ENCODE results near the gene CCDC69.
"Not testable (repeated sequence)": the region's sequence is repeated elsewhere in the genome, so short reads cannot be mapped to it uniquely, and the experiment has no call there.

The CCDC69 gene

DNA sequence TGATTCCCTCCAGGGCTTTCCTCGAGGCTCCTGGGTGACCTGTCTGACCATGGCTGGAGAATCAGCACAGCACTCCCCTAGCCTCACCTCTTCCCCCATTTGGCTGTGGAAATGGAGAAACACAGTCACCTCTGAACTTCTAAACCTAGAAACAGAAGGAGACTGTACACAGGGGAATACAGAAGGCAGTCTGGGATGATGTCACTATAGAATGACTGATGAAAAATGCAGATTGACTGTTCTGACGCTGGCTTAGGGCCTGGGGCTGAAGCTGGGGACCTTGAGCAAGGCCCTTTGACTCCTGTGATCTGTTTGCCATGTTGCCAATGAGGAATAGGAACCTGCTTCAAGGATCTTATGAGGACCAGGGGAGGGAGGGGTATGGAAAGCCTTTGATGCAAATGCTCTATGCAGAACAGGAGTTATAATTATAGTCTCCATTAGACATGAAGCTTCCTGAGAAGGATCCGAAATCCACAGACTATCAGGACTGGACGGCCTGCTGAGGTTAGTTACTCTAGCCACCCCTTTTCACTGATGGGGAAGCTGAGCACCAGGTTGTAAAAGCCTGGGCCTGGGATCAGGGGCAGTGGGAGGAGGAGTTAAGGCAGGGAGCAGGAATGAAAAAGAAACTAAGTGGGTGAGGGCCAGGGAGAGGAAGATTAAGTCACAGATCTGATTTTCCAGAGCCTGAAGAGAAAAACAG is 41.9 kb downstream of the CCDC69 start:
- no peak overlapping the region for H3K4me3 ChIP-seq (replicated peaks; ENCODE audit: low read depth, low read length)
- no peak for DNase-seq (ENCODE audit: extremely low read depth, low read depth)
- no peak for TF ChIP-seq CTCF (IDR thresholded peaks at IDR 0.05; ENCODE audit: low read depth, low read length, missing control alignments)

GRCh38 chr5:151180291-151180690 is 43.6 kb downstream of the CCDC69 start:
- H3K4me3 ChIP-seq (replicated peaks; ENCODE audit: low read depth, low read length): no peak overlapping the region
- no peak for TF ChIP-seq CTCF (IDR thresholded peaks at IDR 0.05; ENCODE audit: low read depth, low read length, missing control alignments)
- no peak for DNase-seq (ENCODE audit: extremely low read depth, low read depth)

- TF ChIP-seq CTCF (IDR thresholded peaks at IDR 0.05; ENCODE audit: low read depth, low read length, missing control alignments): no peak
- H3K4me3 ChIP-seq (replicated peaks; ENCODE audit: low read depth, low read length): no peak overlapping the region
- DNase-seq (ENCODE audit: extremely low read depth, low read depth): no peak
These were observed 44.4 kb downstream of the CCDC69 start for GRCh38 chr5:151179489-151179840.

- H3K4me3 ChIP-seq (replicated peaks; ENCODE audit: low read depth, low read length): no peak overlapping the region
- DNase-seq (ENCODE audit: extremely low read depth, low read depth): no peak
- no peak for TF ChIP-seq CTCF (IDR thresholded peaks at IDR 0.05; ENCODE audit: low read depth, low read length, missing control alignments)
These were observed 45.0 kb downstream of the CCDC69 start for GRCh38 chr5:151178777-151179488.

DNA sequence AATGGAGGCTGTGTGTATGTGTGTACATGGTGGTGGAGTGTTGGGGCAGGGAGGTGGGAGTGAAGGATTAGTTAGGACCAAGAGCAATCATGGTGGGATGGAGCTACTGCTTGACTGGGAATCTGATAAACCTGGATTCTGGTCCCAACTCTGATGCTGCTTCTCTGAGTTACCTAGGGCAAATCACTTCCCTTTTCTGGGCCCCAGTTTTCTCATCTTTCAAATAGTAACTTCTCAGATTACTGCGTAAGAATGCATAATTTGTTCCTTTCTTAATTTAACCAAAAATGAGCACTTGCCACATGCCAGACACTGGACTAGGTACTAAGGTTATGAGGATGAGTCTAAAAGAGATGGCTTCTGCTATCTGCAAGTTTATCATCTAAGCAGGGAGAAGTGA is 45.5 kb downstream of the CCDC69 start:
- no peak overlapping the region for H3K4me3 ChIP-seq (replicated peaks; ENCODE audit: low read depth, low read length)
- no peak for TF ChIP-seq CTCF (IDR thresholded peaks at IDR 0.05; ENCODE audit: low read depth, low read length, missing control alignments)
- no peak for DNase-seq (ENCODE audit: extremely low read depth, low read depth)

GRCh38 chr5:151176268-151176667 is 47.6 kb downstream of the CCDC69 start:
- not testable (repeated sequence) for DNase-seq (ENCODE audit: extremely low read depth, low read depth); H3K4me3 ChIP-seq (replicated peaks; ENCODE audit: low read depth, low read length)

DNA sequence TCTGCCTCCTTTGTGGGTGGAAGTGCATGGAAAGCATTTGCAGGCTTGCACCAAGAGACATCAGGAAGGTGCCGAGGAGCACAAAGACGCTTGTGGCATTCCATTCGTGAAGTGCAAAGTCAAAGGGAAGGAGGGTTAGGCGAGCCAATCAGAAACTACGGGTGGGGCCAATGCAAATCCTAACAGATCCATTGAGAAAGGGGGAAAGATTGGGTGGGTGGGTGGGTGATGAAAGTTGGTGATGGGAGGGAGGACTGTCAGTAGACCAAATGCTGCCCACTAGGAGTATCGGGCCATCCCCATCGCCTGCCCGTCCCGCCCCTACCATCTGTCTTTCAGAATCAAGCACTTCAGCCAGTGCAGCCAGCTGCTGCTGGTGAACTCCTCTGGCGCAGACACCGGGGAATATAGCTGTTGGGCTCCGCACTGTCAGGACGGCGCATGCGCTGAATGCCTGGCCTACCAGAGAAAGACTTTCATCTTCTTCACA is 49.2 kb downstream of the CCDC69 start:
- no peak overlapping the region for H3K4me3 ChIP-seq (replicated peaks; ENCODE audit: low read depth, low read length)
- TF ChIP-seq CTCF (IDR thresholded peaks at IDR 0.05; ENCODE audit: low read depth, low read length, missing control alignments): no peak
- no peak for DNase-seq (ENCODE audit: extremely low read depth, low read depth)

Measured in HFF-Myc (cell line).